Neuronal stem cell (in vitro differentiated cells): ENCODE results near the gene ACSL1.

Experiments
- DNase-seq: peaks from one replicate; pipeline ENCODE4 v3.0.0-alpha.2; 2013; ENCODE audit warnings: low spot score
- H2AFZ ChIP-seq: one replicate; pipeline ENCODE4 v1.6.1; 2013; ENCODE audit warnings: mild to moderate bottlenecking, low read length, inconsistent platforms
- H2AK5ac ChIP-seq: 2 replicates; pipeline ENCODE4 v1.6.1; 2013; ENCODE audit warnings: low read depth, mild to moderate bottlenecking, inconsistent platforms, low read length, moderate library complexity, mixed read lengths
- H2BK120ac ChIP-seq: 2 replicates; pipeline ENCODE4 v1.6.1; 2013; ENCODE audit warnings: low read depth, mild to moderate bottlenecking, inconsistent platforms, low read length, moderate library complexity, mixed read lengths
- H2BK12ac ChIP-seq: one replicate; pipeline ENCODE4 v1.6.1; 2013; ENCODE audit warnings: low read length, inconsistent platforms
- H2BK15ac ChIP-seq: 2 replicates; pipeline ENCODE4 v1.6.1; 2013; ENCODE audit warnings: mild to moderate bottlenecking, low read length, inconsistent platforms, mixed read lengths
- H2BK5ac ChIP-seq: one replicate; pipeline ENCODE4 v1.6.1; 2013; ENCODE audit warnings: inconsistent platforms, mild to moderate bottlenecking, low read length, moderate library complexity
- H3K14ac ChIP-seq: one replicate; pipeline ENCODE4 v1.6.1; 2013; ENCODE audit warnings: low read length, inconsistent platforms
- H3K18ac ChIP-seq: 2 replicates; pipeline ENCODE4 v1.6.1; 2013; ENCODE audit warnings: low read length, inconsistent platforms
- H3K23ac ChIP-seq: 2 replicates; pipeline ENCODE4 v1.6.1; 2013; ENCODE audit warnings: low read depth, mild to moderate bottlenecking, mixed read lengths, low read length, inconsistent platforms; ENCODE audit not compliant: poor library complexity
- H3K27ac ChIP-seq: replicated peaks from 3 replicates; pipeline ENCODE4 v1.5.1; 2013; ENCODE audit warnings: low read length, inconsistent platforms
- H3K27me3 ChIP-seq, 3 experiments: 2 replicates each; pipeline ENCODE4 v1.6.1; 2013; ENCODE audit warnings: low read length in 3 of 3, mild to moderate bottlenecking in 2 of 3, inconsistent platforms in 1 of 3, low read depth in 1 of 3, mixed read lengths in 1 of 3, moderate library complexity in 1 of 3; ENCODE audit not compliant: control insufficient read depth in 3 of 3, insufficient read depth in 3 of 3
- H3K36me3 ChIP-seq, 2 donors: replicated peaks in 1 of 2; 2 replicates each; pipeline ENCODE4 v1.6.1; 2013; ENCODE audit warnings: low read length in 2 of 2; ENCODE audit not compliant: control insufficient read depth in 2 of 2, insufficient read depth in 2 of 2
- H3K4ac ChIP-seq: 2 replicates; pipeline ENCODE4 v1.6.1; 2013; ENCODE audit warnings: inconsistent platforms, mild to moderate bottlenecking, low read length, moderate library complexity
- H3K4me1 ChIP-seq, 2 donors: 1 replicate in 1 of 2; 2 replicates in 1 of 2; pipeline ENCODE4 v1.6.1; 2013; ENCODE audit warnings: low read length in 2 of 2, low read depth in 1 of 2; ENCODE audit not compliant: control insufficient read depth in 2 of 2, insufficient read depth in 1 of 2
- H3K4me2 ChIP-seq: one replicate; pipeline ENCODE4 v1.6.1; 2013; ENCODE audit warnings: mild to moderate bottlenecking, low read length, inconsistent platforms; ENCODE audit not compliant: insufficient read depth, poor library complexity, severe bottlenecking
- H3K4me3 ChIP-seq, 2 donors: 2 replicates each; pipeline ENCODE4 v1.5.1; 2013; ENCODE audit warnings: low read length in 2 of 2, mild to moderate bottlenecking in 2 of 2, inconsistent platforms in 1 of 2, moderate library complexity in 1 of 2
- H3K79me1 ChIP-seq: one replicate; pipeline ENCODE4 v1.6.1; 2013; ENCODE audit warnings: low read depth, mild to moderate bottlenecking, inconsistent platforms, low read length, moderate library complexity
- H3K9ac ChIP-seq: one replicate; pipeline ENCODE4 v1.6.1; 2013; ENCODE audit warnings: mild to moderate bottlenecking, low read depth, low read length, inconsistent platforms; ENCODE audit not compliant: poor library complexity
- H3K9me3 ChIP-seq, 2 donors: replicated peaks in 1 of 2; 2 replicates each; pipeline versions ENCODE3 to v1.6.1; 2013; ENCODE audit warnings: low read length in 2 of 2, mild to moderate bottlenecking in 2 of 2, inconsistent platforms in 1 of 2, low read depth in 1 of 2, mixed read lengths in 1 of 2, moderate library complexity in 1 of 2; ENCODE audit not compliant: control insufficient read depth in 2 of 2, insufficient read depth in 1 of 2
- H4K8ac ChIP-seq: one replicate; pipeline ENCODE4 v1.6.1; 2013; ENCODE audit warnings: low read depth, mild to moderate bottlenecking, inconsistent platforms, low read length, moderate library complexity
- H4K91ac ChIP-seq: one replicate; pipeline ENCODE4 v1.6.1; 2013; ENCODE audit warnings: low read length, low read depth, mild to moderate bottlenecking, inconsistent platforms; ENCODE audit not compliant: poor library complexity
- WGBS, 2 donors: extraction: QIAGEN DNeasy Blood & Tissue Kit; methylation state at CpG; one replicate each; pipeline ENCODE4 v1.1.7; 2013; ENCODE audit warnings: missing lambda C conversion rate in 2 of 2, mixed read lengths in 1 of 2; ENCODE audit not compliant: insufficient read length in 2 of 2, insufficient replicate concordance in 1 of 2; ENCODE audit errors: extremely low coverage in 2 of 2; 5-methylcytosine and 5-hydroxymethylcytosine counted together

The ACSL1 gene

DNA sequence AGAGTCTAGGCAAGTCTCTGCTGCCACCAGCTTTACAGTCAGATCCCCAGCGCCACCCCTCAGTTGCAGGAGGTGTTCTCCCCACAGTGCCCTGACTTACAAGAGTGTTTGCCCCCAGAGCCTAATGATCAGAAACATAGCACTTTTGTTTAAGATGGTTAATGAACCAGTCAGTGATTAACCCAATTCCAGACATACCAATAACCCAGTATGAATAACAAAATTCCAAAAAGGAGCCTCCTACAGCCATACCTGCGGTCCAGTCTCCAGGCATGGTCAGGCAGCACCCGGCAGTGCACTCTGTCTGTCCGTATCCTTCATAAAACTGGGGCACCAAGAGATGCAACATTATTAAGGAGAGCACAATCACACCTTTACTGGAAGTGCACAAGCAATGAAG lies 61.2 kb downstream of the ACSL1 start:
- no peak overlapping the region for H3K9ac ChIP-seq
- H2AFZ ChIP-seq = no peak overlapping the region
- DNase-seq = no peak
- WGBS, 2 donors = no CpG with 5 or more reads among the region's 4 CpGs
- no peak overlapping the region for H2AK5ac ChIP-seq
- H3K4me3 ChIP-seq = no peak overlapping the region
- H3K23ac ChIP-seq = no peak overlapping the region
- no peak overlapping the region for H3K18ac ChIP-seq
- H3K79me1 ChIP-seq = no peaks in the 10 kb centered on the region
- H3K4ac ChIP-seq = no peak overlapping the region
- H2BK120ac ChIP-seq = no peak overlapping the region
- no peaks in the 10 kb centered on the region for H3K27me3 ChIP-seq
- no peak overlapping the region for H2BK5ac ChIP-seq
- H3K14ac ChIP-seq = no peak overlapping the region
- H2BK12ac ChIP-seq = no peak overlapping the region
- no peak overlapping the region for H3K4me2 ChIP-seq
- H3K4me1 ChIP-seq = peaks cover 0 to 4% of the 10 kb centered on the region in 2 donors
- H3K36me3 ChIP-seq = no peaks in the 10 kb centered on the region
- no peak overlapping the region for H2BK15ac ChIP-seq
- no peak overlapping the region for H4K8ac ChIP-seq
- H4K91ac ChIP-seq = no peak overlapping the region
- H3K27ac ChIP-seq = no peak overlapping the region
- H3K9me3 ChIP-seq = no peaks in the 10 kb centered on the region

DNA sequence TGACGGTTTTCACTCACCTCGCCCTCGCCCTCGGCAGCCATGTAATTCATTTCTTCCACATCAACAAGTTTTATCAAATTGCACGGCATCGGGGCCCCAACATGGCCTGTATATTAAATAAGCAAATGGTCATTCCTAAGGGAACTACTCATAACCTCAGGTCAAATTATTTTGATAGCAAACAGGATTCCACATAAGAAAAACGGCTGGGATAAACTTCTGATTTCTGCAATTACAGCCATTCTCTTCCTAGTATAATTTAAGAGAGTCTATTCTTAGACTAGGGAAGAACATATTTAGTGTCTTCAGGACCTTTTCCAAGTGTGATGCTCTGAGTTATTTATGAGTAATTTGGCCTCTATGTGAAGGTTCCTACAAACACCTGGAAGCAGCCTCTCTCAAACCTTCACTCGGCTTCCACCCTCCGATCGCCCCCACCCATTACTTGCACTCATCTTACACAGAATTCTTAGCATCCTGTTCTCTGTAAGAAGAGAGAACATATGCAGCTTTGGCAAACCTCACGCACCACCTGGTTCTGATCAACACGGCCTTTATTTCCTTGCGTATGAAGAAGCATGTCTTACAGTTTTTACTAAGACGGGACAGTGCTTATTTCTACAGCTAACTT lies 62.5 kb downstream of the ACSL1 start:
- no peak overlapping the region for H3K4me2 ChIP-seq
- H3K9me3 ChIP-seq = no peaks in the 10 kb centered on the region
- no peaks in the 10 kb centered on the region for H3K27me3 ChIP-seq
- peaks cover 0 to 2% of the 10 kb centered on the region in 2 donors for H3K4me1 ChIP-seq
- H3K18ac ChIP-seq = no peak overlapping the region
- H4K91ac ChIP-seq = no peak overlapping the region
- H2BK12ac ChIP-seq = no peak overlapping the region
- no peak overlapping the region for H3K27ac ChIP-seq
- no peak overlapping the region for H2AFZ ChIP-seq
- no peak overlapping the region for H3K14ac ChIP-seq
- no peaks in the 10 kb centered on the region for H3K79me1 ChIP-seq
- no peak overlapping the region for H2BK120ac ChIP-seq
- H3K36me3 ChIP-seq = no peaks in the 10 kb centered on the region
- no peak overlapping the region for H3K4ac ChIP-seq
- no peak overlapping the region for H3K23ac ChIP-seq
- no peak overlapping the region for H2BK5ac ChIP-seq
- H3K9ac ChIP-seq = no peak overlapping the region
- no peak overlapping the region for H2AK5ac ChIP-seq
- H3K4me3 ChIP-seq = no peak overlapping the region
- no peak for DNase-seq
- no peak overlapping the region for H2BK15ac ChIP-seq
- no CpG with 5 or more reads among the region's 14 CpGs for WGBS, 2 donors
- H4K8ac ChIP-seq = no peak overlapping the region

DNA sequence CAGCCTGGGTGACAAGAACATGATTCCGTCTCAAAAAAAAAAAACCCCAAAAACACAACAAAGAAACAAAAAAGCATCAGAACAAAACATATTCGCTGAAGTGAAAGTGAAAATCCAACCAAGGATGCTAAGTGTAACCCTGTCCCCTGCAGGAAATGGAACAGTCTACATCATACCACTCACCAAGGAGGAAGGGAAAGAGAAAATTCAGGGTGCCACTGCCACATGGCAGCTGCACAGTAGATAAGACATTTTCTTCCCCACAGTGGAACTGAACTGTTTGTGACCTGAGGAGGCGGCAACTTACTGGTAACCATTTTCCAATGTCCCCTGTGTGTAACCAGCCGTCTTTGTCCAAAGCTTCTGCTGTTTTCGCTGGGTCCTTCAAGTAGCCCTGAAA lies 63.7 kb downstream of the ACSL1 start:
- Histone ChIP-seq H3K36me3 (no peaks in the 10 kb centered on the region), H2BK12ac (no peak overlapping the region)
- no peak for DNase-seq

DNA sequence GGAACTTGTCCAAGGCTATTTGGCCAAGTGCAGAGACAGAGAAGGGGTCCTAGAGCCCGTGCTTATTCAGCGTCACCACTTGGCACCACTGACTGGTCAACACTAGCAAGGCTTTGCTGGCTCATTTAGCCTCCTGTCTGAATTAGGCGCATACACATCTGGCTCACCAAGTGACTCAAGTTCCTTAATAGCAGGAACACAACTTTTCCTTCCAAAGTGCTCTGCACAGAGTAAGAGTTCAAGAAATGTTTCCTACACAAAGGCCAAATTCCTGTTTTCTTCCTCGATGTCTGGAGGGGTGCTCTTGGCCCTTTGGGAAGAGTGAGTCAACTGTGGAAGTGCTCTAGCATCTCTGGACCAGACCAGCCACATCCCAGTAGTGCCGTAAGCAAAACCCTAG lies 65.1 kb downstream of the ACSL1 start:
- H3K18ac ChIP-seq = no peak overlapping the region
- no peak overlapping the region for H2AFZ ChIP-seq
- no peak overlapping the region for H2BK15ac ChIP-seq
- no peak overlapping the region for H2BK120ac ChIP-seq
- H3K4me2 ChIP-seq = no peak overlapping the region
- no peak overlapping the region for H3K4ac ChIP-seq
- H4K8ac ChIP-seq = no peak overlapping the region
- no peaks in the 10 kb centered on the region for H3K27me3 ChIP-seq
- no peak overlapping the region for H4K91ac ChIP-seq
- no peak overlapping the region for H2AK5ac ChIP-seq
- DNase-seq = no peak
- no peaks in the 10 kb centered on the region for H3K4me1 ChIP-seq
- H3K36me3 ChIP-seq = no peaks in the 10 kb centered on the region
- H2BK12ac ChIP-seq = no peak overlapping the region
- no peak overlapping the region for H3K23ac ChIP-seq
- no peak overlapping the region for H3K14ac ChIP-seq
- H3K9ac ChIP-seq = no peak overlapping the region
- H3K4me3 ChIP-seq = peak overlapping the region in 1 of 2 donors; percentile 21
- whole genome bisulfite sequencing, 2 donors = no CpG with 5 or more reads among the region's 5 CpGs
- no peak overlapping the region for H3K27ac ChIP-seq
- H2BK5ac ChIP-seq = no peak overlapping the region
- no peaks in the 10 kb centered on the region for H3K79me1 ChIP-seq
- H3K9me3 ChIP-seq = no peaks in the 10 kb centered on the region

More for the DNA sequence above, 63.7 kb downstream of the ACSL1 start:
- Histone ChIP-seq H3K4me2 (no peak overlapping the region), H2AFZ (no peak overlapping the region), H2BK5ac (no peak overlapping the region), H3K23ac (no peak overlapping the region), H3K79me1 (no peaks in the 10 kb centered on the region), H3K27ac (no peak overlapping the region), H3K4ac (no peak overlapping the region), H3K18ac (no peak overlapping the region), H3K9ac (no peak overlapping the region), H3K4me1 (peaks cover 0 to 2% of the 10 kb centered on the region in 2 donors), H4K8ac (no peak overlapping the region), H2BK15ac (no peak overlapping the region), H3K9me3 (no peaks in the 10 kb centered on the region), H2AK5ac (no peak overlapping the region), H3K14ac (no peak overlapping the region), H2BK120ac (no peak overlapping the region), H3K27me3 (no peaks in the 10 kb centered on the region), H3K4me3 (no peak overlapping the region), H4K91ac (no peak overlapping the region)
- no CpG with 5 or more reads among the region's 5 CpGs for WGBS, 2 donors
